SU-DHL-6 (cell line): Measurements from ENCODE around the gene HK2.
"Not testable (repeated sequence)": the region's sequence is repeated elsewhere in the genome, so short reads cannot be mapped to it uniquely, and the experiment has no call there.

ENCODE experiments used
- H2AFZ ChIP-seq: fragments of 200-600 bp; sonication (generic); 2 replicates; pipeline ENCODE4 v1.6.1; 2014; ENCODE audit warnings: low read depth, mild to moderate bottlenecking, moderate library complexity, mixed read lengths, antibody characterized with exemption, low read length; ENCODE audit not compliant: severe bottlenecking
- H3F3A ChIP-seq: fragments of 200-600 bp; shearing (Covaris generic); 2 replicates; pipeline ENCODE4 v1.6.0; 2016; ENCODE audit warnings: antibody characterized with exemption, mild to moderate bottlenecking; ENCODE audit not compliant: insufficient read depth
- H3K27ac ChIP-seq: fragments of 200-600 bp; sonication (generic); 2 replicates; pipeline ENCODE4 v1.5.1; 2016; ENCODE audit warnings: low read depth, mild to moderate bottlenecking, low read length, moderate library complexity, mixed read lengths
- H3K27me3 ChIP-seq: fragments of 200-600 bp; sonication (generic), shearing (Covaris generic); 2 replicates; pipeline ENCODE4 v1.6.0; 2014; ENCODE audit warnings: mild to moderate bottlenecking, low read length
- H3K36me3 ChIP-seq: fragments of 200-600 bp; sonication (generic); 2 replicates; pipeline ENCODE4 v1.6.1; 2014; ENCODE audit warnings: mild to moderate bottlenecking, low read length, mixed read lengths
- H3K4me2 ChIP-seq: fragments of 300-600, 200-600 bp; shearing (Covaris generic), sonication (generic); 2 replicates; pipeline ENCODE4 v1.6.0; 2014; ENCODE audit warnings: low read length, low read depth, mild to moderate bottlenecking; ENCODE audit not compliant: poor library complexity, severe bottlenecking
- H3K4me3 ChIP-seq: fragments of 200-600 bp; sonication (generic); 2 replicates; pipeline ENCODE4 v1.5.1; 2014; ENCODE audit warnings: antibody characterized with exemption, low read length, mild to moderate bottlenecking, mixed read lengths; ENCODE audit not compliant: insufficient read depth, poor library complexity, severe bottlenecking
- H3K79me2 ChIP-seq: fragments of 200-600 bp; sonication (generic); 2 replicates; pipeline ENCODE4 v1.6.1; 2014; ENCODE audit warnings: mild to moderate bottlenecking, low read length, moderate library complexity; ENCODE audit not compliant: insufficient read depth
- H3K9ac ChIP-seq: fragments of 200-600 bp; sonication (generic); 2 replicates; pipeline ENCODE4 v1.7.0; 2014; ENCODE audit warnings: mild to moderate bottlenecking, low read length
- H3K9me2 ChIP-seq: fragments of 200-600 bp; sonication (generic); replicated peaks from 2 replicates; pipeline ENCODE4 v1.6.1; 2014; ENCODE audit warnings: low read length; ENCODE audit not compliant: insufficient read depth
- H3K9me3 ChIP-seq: fragments of 200-600 bp; sonication (generic); 2 replicates; pipeline ENCODE4 v1.6.1; 2014; ENCODE audit warnings: low read length, mixed read lengths; ENCODE audit not compliant: insufficient read depth
- H4K20me1 ChIP-seq: fragments of 200-600 bp; sonication (generic); 2 replicates; pipeline ENCODE4 v1.6.1; 2014; ENCODE audit warnings: low read depth, mild to moderate bottlenecking, antibody characterized with exemption, low read length, moderate library complexity, mixed read lengths
- CTCF ChIP-seq: fragments of 200-600 bp; sonication (generic); IDR thresholded peaks from one replicate; pipeline ENCODE4 v1.5.1; 2017; ENCODE audit warnings: antibody characterized with exemption, mild to moderate bottlenecking, low read length, moderate library complexity; ENCODE audit not compliant: insufficient read depth, poor library complexity, severe bottlenecking
- EZH2phosphoT487 ChIP-seq: fragments of 200-600 bp; sonication (generic), shearing (Covaris generic); conservative IDR thresholded peaks from 2 replicates; pipeline ENCODE4 v1.6.1; 2018; ENCODE audit warnings: mild to moderate bottlenecking, antibody characterized with exemption, low read length, moderate library complexity, mixed read lengths

The HK2 gene

GRCh38 chr2:74851191-74851566, 17.3 kb downstream of the HK2 start:
- H3K36me3 ChIP-seq, result no peaks in the 10 kb centered on the region
- peaks cover 15% of the 10 kb centered on the region for H4K20me1 ChIP-seq
- H3K79me2 ChIP-seq, result peaks cover 85% of the 10 kb centered on the region
- no peak overlapping the region for H3K4me3 ChIP-seq
- H3K9me3 ChIP-seq, result no peaks in the 10 kb centered on the region
- H3K27me3 ChIP-seq, result no peaks in the 10 kb centered on the region
- H3K9ac ChIP-seq, result no peak overlapping the region
- no peak overlapping the region for H2AFZ ChIP-seq
- H3K27ac ChIP-seq, result no peak overlapping the region
- peaks cover 25% of the 10 kb centered on the region; the same call in 1 of the 2 replicates for H3F3A ChIP-seq
- TF ChIP-seq CTCF (no peak), EZH2phosphoT487 (no peak)
- H3K4me2 ChIP-seq, result no peak overlapping the region
- H3K9me2 ChIP-seq, result no peaks in the 10 kb centered on the region

- H3K36me3 ChIP-seq, H3K9me2 ChIP-seq, H3K4me2 ChIP-seq, H3K27me3 ChIP-seq, H3K4me3 ChIP-seq, H3K27ac ChIP-seq, H3K9me3 ChIP-seq, H2AFZ ChIP-seq, H3K9ac ChIP-seq: not testable (repeated sequence)
- Histone ChIP-seq H3K79me2 (peaks cover 70% of the 10 kb centered on the region), H4K20me1 (peaks cover 15% of the 10 kb centered on the region), H3F3A (peaks cover 11% of the 10 kb centered on the region; the same call in 1 of the 2 replicates)
Observed at GRCh38 chr2:74853360-74853759, 19.4 kb downstream of the HK2 start.

- Histone ChIP-seq H3K4me2 (no peak overlapping the region), H3K9me3 (no peaks in the 10 kb centered on the region), H3F3A (0 out of 2 replicates have a peak, but pooled peaks cover 1% of the 10 kb centered on the region), H2AFZ (no peak overlapping the region), H3K36me3 (peaks cover 5% of the 10 kb centered on the region; the same call in 1 of the 2 replicates), H3K9ac (no peak overlapping the region), H3K27ac (no peak overlapping the region), H3K9me2 (no peaks in the 10 kb centered on the region), H3K27me3 (no peaks in the 10 kb centered on the region), H3K79me2 (peaks cover 61% of the 10 kb centered on the region), H4K20me1 (peaks cover 10% of the 10 kb centered on the region), H3K4me3 (no peak overlapping the region)
- no peak for TF ChIP-seq EZH2phosphoT487
- no peak for TF ChIP-seq CTCF
Observed at GRCh38 chr2:74854401-74854800, 20.5 kb downstream of the HK2 start.

- H3K9me3 ChIP-seq, H3K9me2 ChIP-seq, H3K4me2 ChIP-seq, H3K36me3 ChIP-seq, H2AFZ ChIP-seq, H3F3A ChIP-seq, H4K20me1 ChIP-seq, H3K9ac ChIP-seq, H3K4me3 ChIP-seq, H3K27ac ChIP-seq, H3K27me3 ChIP-seq: not testable (repeated sequence)
- peaks cover 53% of the 10 kb centered on the region for H3K79me2 ChIP-seq
Observed at GRCh38 chr2:74855114-74855707, 21.3 kb downstream of the HK2 start.
